ENCODE measurements around the gene YTHDC2.
A peak's percentile ranks its signal among the peaks of the same experiment; 100 is the strongest.
"Not testable (repeated sequence)": the region's sequence is repeated elsewhere in the genome, so short reads cannot be mapped to it uniquely, and the experiment has no call there.

Gene YTHDC2

DNA sequence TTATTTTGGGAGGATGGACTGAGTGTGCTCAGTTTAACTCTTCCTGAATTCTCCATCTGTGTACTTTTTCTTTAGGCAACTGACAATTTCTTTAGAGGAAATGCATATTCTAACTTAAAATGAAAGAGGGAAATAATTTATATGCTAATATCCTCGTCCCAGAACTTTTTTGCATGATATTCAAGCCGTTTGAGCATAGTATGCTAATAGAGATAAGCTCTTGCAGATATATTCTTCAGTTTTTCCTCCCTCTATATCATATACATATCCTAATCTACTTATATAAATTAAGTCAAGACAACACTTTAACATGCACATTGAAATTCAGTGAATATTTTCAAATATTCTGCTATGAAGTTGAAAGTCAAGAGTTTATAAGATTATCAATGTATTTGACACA lies 84.7 kb downstream of the YTHDC2 start:
- no peaks in the 10 kb centered on the region for H3K27me3 ChIP-seq
- no peak overlapping the region for H3K4me3 ChIP-seq (ENCODE audit: low read depth, low read length)
- H3K4me1 ChIP-seq: no peaks in the 10 kb centered on the region
- TF ChIP-seq, protein P1, sequence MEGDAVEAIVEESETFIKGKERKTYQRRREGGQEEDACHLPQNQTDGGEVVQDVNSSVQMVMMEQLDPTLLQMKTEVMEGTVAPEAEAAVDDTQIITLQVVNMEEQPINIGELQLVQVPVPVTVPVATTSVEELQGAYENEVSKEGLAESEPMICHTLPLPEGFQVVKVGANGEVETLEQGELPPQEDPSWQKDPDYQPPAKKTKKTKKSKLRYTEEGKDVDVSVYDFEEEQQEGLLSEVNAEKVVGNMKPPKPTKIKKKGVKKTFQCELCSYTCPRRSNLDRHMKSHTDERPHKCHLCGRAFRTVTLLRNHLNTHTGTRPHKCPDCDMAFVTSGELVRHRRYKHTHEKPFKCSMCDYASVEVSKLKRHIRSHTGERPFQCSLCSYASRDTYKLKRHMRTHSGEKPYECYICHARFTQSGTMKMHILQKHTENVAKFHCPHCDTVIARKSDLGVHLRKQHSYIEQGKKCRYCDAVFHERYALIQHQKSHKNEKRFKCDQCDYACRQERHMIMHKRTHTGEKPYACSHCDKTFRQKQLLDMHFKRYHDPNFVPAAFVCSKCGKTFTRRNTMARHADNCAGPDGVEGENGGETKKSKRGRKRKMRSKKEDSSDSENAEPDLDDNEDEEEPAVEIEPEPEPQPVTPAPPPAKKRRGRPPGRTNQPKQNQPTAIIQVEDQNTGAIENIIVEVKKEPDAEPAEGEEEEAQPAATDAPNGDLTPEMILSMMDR (IDR thresholded peaks at IDR 0.05; ENCODE audit: low read depth, low read length): no peak
- no peaks in the 10 kb centered on the region for H3K9me3 ChIP-seq
- peaks cover 7% of the 10 kb centered on the region for H3K36me3 ChIP-seq
- no peak for DNase-seq

DNA sequence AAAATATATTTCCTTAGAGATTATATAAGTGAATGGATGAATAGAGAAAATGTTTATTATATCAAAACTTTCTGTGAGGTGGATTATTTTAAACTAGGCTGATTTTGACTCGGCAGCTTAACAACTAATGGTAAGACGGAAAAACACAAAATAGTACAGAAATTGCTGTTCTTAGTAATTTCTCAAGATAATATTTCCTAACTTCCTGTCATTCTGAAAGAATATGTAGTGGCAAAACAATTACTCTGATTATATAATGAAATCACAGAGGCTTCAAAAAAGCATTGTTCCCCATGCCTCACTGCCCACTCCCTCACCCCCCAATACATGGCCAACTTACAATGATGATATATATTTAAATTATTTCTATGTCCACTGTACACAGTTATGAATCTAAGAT lies 85.4 kb downstream of the YTHDC2 start:
- no peak for DNase-seq
- H3K4me1 ChIP-seq: no peaks in the 10 kb centered on the region
- H3K27me3 ChIP-seq: no peaks in the 10 kb centered on the region
- H3K36me3 ChIP-seq: no peaks in the 10 kb centered on the region
- TF ChIP-seq, protein P1 (IDR thresholded peaks at IDR 0.05; ENCODE audit: low read depth, low read length): no peak
- no peaks in the 10 kb centered on the region for H3K9me3 ChIP-seq
- H3K4me3 ChIP-seq (ENCODE audit: low read depth, low read length): no peak overlapping the region

DNA sequence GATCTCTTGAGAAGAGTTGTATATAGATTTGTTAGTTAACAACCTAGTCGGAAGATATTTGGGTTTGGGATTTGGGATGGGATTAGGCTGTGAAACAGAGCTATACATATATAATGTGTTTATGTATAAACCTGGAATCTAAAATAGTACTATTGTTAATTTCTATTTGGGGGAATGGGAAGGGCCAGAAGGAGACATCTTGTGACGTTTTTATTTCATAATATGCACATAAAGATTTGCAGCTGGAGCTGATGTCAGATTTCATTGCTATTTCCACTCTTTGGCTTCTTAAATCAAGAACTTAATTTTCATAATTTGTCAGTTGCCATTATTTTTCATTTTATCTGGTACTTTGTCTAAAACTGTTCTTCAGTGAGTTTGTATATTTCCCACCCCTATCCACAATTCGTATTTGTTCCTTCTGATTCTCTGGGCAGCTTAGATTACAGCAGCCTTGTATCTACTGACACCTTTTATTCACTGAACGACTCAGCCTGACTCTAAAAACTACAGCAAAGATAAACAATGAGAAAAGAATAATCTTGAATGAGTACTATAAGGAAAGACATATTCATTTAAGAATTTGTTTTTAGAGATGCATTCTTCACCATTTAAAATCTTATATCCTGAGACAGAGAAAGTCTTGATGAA lies 86.9 kb downstream of the YTHDC2 start:
- H3K4me3 ChIP-seq (ENCODE audit: low read depth, low read length): no peak overlapping the region
- TF ChIP-seq, protein P1 (IDR thresholded peaks at IDR 0.05; ENCODE audit: low read depth, low read length): no peak
- DNase-seq: no peak
- no peaks in the 10 kb centered on the region for H3K27me3 ChIP-seq
- no peaks in the 10 kb centered on the region for H3K9me3 ChIP-seq
- no peaks in the 10 kb centered on the region for H3K4me1 ChIP-seq
- no peaks in the 10 kb centered on the region for H3K36me3 ChIP-seq

DNA sequence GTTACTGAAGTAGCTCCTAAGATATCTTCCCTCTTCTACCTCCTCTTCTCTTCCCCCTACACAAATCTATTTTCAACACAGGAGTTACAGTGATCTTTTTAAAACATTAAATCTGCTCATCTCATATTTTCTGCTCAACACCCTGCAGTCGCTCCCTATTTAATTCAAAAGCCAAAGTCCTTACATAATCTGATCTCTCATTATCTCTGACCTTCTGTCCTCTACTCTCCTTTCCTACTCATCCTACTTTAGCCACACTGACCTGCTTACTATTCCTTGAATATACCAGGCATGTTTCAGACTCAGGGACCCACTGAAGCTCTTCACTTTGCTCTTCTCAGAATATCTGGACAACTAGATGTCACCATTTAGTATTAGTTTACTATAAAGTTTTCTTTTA lies 87.9 kb downstream of the YTHDC2 start:
- H3K36me3 ChIP-seq: no peaks in the 10 kb centered on the region
- H3K4me1 ChIP-seq: no peaks in the 10 kb centered on the region; the same call in 1 of the 2 replicates
- DNase-seq: no peak
- no peak overlapping the region for H3K4me3 ChIP-seq (ENCODE audit: low read depth, low read length)
- no peaks in the 10 kb centered on the region for H3K9me3 ChIP-seq
- H3K27me3 ChIP-seq: no peaks in the 10 kb centered on the region
- TF ChIP-seq, protein P1 (IDR thresholded peaks at IDR 0.05; ENCODE audit: low read depth, low read length): no peak

DNA sequence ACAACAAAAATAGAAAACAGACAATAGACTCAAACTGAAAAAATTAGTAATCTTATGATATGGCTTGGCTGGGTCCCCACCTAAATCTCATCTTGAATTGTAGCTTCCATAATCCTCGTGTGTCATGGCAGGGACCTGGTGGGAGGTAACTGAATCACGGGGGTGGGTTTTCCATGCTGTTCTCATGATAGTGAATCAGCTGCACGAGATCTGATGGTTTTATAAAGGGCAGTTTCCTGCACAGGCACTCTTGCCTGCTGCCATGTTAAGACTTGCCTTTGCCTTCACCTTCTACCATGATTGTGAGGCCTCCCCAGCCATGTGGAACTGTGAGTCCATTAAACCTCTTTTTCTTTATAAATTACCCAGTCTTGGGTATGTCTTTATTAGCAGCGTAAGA lies 89.8 kb downstream of the YTHDC2 start:
- not testable (repeated sequence) for H3K4me3 ChIP-seq (ENCODE audit: low read depth, low read length); DNase-seq; H3K4me1 ChIP-seq; H3K9me3 ChIP-seq; H3K36me3 ChIP-seq; H3K27me3 ChIP-seq

DNA sequence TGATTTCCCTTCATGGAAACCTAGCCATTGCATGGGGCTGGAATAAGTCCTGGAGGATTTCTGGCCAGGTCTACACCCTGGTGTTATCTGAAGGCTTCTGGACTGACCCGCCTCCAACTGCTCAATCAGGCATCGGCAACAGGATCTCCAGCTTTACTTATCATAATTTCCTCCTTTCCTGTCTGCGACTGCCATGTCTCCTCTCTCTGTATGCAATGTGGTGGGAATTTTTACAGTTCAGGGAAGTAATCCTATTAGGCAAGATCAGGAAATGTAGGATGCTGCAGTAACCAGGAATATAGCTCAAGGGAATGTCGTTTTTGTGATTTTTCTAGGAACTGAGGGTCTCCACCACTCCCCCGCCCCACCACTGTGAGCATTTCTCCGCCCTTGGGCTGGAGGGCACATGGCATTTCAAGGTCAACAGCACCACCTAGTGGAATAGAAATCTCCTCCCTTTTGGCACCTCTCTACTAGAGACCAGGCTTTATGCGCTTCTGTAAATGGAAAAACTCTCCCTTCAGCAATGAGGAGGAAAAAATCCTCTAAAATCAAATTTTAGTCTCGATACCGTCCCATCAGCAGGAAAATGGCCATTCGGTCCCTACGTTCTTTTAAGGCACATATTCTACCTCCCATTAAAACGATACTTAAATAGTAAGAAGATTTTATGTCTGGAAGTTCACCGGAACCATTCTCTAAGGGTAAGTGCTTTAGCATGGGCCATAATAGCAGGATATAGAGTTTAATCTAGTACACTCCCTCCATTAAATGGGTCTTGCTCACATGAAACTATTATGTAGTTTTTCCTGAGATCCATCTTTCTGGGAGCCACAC lies 93.0 kb downstream of the YTHDC2 start:
- peak; percentile 71 for DNase-seq
- Histone ChIP-seq H3K27me3 (no peaks in the 10 kb centered on the region), H3K36me3 (no peaks in the 10 kb centered on the region), H3K4me1 (no peaks in the 10 kb centered on the region; the same call in 1 of the 2 replicates), H3K9me3 (no peaks in the 10 kb centered on the region), H3K4me3 (ENCODE audit: low read depth, low read length) (peak overlapping the region; percentile 52)
- TF ChIP-seq, protein P1 (IDR thresholded peaks at IDR 0.05; ENCODE audit: low read depth, low read length): peak; percentile 87

All from BE2C (cell line).